Measurements from ENCODE around the gene GHRHR.

The GHRHR gene

GRCh38 chr7:31028006-31028405 is 64.3 kb downstream of the GHRHR start:
- TF ChIP-seq, protein P1, sequence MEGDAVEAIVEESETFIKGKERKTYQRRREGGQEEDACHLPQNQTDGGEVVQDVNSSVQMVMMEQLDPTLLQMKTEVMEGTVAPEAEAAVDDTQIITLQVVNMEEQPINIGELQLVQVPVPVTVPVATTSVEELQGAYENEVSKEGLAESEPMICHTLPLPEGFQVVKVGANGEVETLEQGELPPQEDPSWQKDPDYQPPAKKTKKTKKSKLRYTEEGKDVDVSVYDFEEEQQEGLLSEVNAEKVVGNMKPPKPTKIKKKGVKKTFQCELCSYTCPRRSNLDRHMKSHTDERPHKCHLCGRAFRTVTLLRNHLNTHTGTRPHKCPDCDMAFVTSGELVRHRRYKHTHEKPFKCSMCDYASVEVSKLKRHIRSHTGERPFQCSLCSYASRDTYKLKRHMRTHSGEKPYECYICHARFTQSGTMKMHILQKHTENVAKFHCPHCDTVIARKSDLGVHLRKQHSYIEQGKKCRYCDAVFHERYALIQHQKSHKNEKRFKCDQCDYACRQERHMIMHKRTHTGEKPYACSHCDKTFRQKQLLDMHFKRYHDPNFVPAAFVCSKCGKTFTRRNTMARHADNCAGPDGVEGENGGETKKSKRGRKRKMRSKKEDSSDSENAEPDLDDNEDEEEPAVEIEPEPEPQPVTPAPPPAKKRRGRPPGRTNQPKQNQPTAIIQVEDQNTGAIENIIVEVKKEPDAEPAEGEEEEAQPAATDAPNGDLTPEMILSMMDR (conservative IDR thresholded peaks at IDR 0.05; ENCODE audit: low read depth, low read length), result no peak
- Histone ChIP-seq H3K4me2 (no peak overlapping the region), H2AFZ (ENCODE audit: low read depth) (no peak overlapping the region), H3K4me1 (ENCODE audit: low read depth, poor library complexity, severe bottlenecking) (no peaks in the 10 kb centered on the region), H3K9ac (no peak overlapping the region), H3K27me3 (ENCODE audit: insufficient read depth, low read depth) (no peaks in the 10 kb centered on the region), H3K79me2 (ENCODE audit: insufficient read depth, low read depth) (no peaks in the 10 kb centered on the region), H3K27ac (no peak overlapping the region), H4K20me1 (ENCODE audit: insufficient read depth) (no peaks in the 10 kb centered on the region), H3K4me3 (IDR thresholded peaks at IDR 0.05; ENCODE audit: insufficient read depth, low read depth, low read length) (no peak overlapping the region), H3K36me3 (ENCODE audit: insufficient read depth) (no peaks in the 10 kb centered on the region)

- Histone ChIP-seq H3K79me2 (ENCODE audit: insufficient read depth, low read depth) (no peaks in the 10 kb centered on the region), H3K9ac (no peak overlapping the region), H3K36me3 (ENCODE audit: insufficient read depth) (no peaks in the 10 kb centered on the region), H3K4me1 (ENCODE audit: low read depth, poor library complexity, severe bottlenecking) (no peaks in the 10 kb centered on the region), H3K4me3 (IDR thresholded peaks at IDR 0.05; ENCODE audit: insufficient read depth, low read depth, low read length) (no peak overlapping the region), H2AFZ (ENCODE audit: low read depth) (no peak overlapping the region), H3K27ac (no peak overlapping the region), H3K4me2 (no peak overlapping the region), H3K27me3 (ENCODE audit: insufficient read depth, low read depth) (no peaks in the 10 kb centered on the region), H4K20me1 (ENCODE audit: insufficient read depth) (no peaks in the 10 kb centered on the region)
- TF ChIP-seq, protein P1 (conservative IDR thresholded peaks at IDR 0.05; ENCODE audit: low read depth, low read length), result no peak
Measured at GRCh38 chr7:31028417-31028992, 64.8 kb downstream of the GHRHR start.

All from KMS-11 (cell line).